GM23338 (cell line): ENCODE results near the gene EPHA4.

Experiments
- JUNB ChIP-seq: IDR thresholded peaks from one replicate; pipeline ENCODE4 v1.6.1; 2016; ENCODE audit warnings: antibody characterized with exemption; ENCODE audit not compliant: unreplicated experiment
- POLR2AphosphoS5 ChIP-seq: IDR thresholded peaks from 2 replicates; pipeline ENCODE4 v1.6.1; 2016; ENCODE audit warnings: antibody characterized with exemption, low read depth
- ZNF114 ChIP-seq: fragments of 250-450 bp; sonication (Bioruptor Pico); IDR thresholded peaks from 2 replicates; pipeline ENCODE4 v1.5.0; 2020; ENCODE audit warnings: mild to moderate bottlenecking, moderate library complexity
- TF ChIP-seq, protein P1 (sequence below), 2 experiments: fragments of 200-600 bp in 1 of 2; sonication (generic) in 1 of 2; conservative IDR thresholded peaks; 2 replicates each; pipeline versions ENCODE4 v1.5.1 to v1.6.1; 2016 to 2017; ENCODE audit warnings: antibody characterized with exemption in 2 of 2, low read depth in 2 of 2, mild to moderate bottlenecking in 2 of 2, moderate library complexity in 1 of 2
- TF ChIP-seq, protein P2 (sequence below): IDR thresholded peaks from one replicate; pipeline ENCODE4 v1.6.1; 2018; ENCODE audit warnings: antibody characterized with exemption; ENCODE audit not compliant: unreplicated experiment

DNA sequence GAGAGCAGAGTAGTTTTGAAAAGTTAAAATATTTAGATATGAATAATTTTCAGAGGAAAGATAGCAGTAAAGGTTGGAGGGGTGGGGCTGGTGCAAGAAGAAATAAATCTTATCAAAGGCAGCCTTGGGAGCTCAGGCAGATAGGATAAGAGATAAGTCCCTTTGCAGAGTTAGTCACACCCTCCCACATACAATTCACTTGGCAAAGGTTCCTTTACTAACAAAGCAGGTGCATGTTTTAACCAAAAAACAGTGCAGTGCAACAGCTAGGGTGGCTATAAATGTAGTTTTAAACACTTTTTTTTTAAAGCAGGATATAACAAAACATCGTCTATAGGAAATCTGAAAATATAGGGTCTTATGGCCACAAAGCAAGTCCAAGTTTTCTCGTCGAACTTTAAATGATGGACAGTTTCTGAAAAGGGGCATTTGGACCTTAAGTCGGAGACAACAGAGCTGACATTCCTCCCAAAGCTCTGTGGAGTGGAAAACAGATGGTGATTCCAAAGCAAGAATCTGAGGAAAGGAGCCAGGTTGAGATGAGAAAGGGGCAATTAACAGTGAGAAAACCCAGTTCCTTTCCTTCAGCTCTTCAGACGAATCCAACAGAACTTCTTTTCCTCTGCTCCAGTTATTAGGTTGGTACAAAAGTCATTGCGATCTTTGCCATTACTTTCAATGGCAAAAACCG is 53.0 kb downstream of the EPHA4 start:
- TF ChIP-seq, protein P1, sequence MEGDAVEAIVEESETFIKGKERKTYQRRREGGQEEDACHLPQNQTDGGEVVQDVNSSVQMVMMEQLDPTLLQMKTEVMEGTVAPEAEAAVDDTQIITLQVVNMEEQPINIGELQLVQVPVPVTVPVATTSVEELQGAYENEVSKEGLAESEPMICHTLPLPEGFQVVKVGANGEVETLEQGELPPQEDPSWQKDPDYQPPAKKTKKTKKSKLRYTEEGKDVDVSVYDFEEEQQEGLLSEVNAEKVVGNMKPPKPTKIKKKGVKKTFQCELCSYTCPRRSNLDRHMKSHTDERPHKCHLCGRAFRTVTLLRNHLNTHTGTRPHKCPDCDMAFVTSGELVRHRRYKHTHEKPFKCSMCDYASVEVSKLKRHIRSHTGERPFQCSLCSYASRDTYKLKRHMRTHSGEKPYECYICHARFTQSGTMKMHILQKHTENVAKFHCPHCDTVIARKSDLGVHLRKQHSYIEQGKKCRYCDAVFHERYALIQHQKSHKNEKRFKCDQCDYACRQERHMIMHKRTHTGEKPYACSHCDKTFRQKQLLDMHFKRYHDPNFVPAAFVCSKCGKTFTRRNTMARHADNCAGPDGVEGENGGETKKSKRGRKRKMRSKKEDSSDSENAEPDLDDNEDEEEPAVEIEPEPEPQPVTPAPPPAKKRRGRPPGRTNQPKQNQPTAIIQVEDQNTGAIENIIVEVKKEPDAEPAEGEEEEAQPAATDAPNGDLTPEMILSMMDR (conservative IDR thresholded peaks at IDR 0.05; ENCODE audit: low read depth in 2 of 2) = no peak
- TF ChIP-seq ZNF114 (CRISPR knock-in tag) (no peak), JUNB (no peak), POLR2AphosphoS5 (no peak)
- TF ChIP-seq, protein P2, sequence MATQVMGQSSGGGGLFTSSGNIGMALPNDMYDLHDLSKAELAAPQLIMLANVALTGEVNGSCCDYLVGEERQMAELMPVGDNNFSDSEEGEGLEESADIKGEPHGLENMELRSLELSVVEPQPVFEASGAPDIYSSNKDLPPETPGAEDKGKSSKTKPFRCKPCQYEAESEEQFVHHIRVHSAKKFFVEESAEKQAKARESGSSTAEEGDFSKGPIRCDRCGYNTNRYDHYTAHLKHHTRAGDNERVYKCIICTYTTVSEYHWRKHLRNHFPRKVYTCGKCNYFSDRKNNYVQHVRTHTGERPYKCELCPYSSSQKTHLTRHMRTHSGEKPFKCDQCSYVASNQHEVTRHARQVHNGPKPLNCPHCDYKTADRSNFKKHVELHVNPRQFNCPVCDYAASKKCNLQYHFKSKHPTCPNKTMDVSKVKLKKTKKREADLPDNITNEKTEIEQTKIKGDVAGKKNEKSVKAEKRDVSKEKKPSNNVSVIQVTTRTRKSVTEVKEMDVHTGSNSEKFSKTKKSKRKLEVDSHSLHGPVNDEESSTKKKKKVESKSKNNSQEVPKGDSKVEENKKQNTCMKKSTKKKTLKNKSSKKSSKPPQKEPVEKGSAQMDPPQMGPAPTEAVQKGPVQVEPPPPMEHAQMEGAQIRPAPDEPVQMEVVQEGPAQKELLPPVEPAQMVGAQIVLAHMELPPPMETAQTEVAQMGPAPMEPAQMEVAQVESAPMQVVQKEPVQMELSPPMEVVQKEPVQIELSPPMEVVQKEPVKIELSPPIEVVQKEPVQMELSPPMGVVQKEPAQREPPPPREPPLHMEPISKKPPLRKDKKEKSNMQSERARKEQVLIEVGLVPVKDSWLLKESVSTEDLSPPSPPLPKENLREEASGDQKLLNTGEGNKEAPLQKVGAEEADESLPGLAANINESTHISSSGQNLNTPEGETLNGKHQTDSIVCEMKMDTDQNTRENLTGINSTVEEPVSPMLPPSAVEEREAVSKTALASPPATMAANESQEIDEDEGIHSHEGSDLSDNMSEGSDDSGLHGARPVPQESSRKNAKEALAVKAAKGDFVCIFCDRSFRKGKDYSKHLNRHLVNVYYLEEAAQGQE = no peak
